Epidermal melanocyte (primary cell): ENCODE measurements around the gene CYLD.

ENCODE experiments used
- DNase-seq: peaks from one replicate; pipeline ENCODE4 v3.0.0; 2011; ENCODE audit warnings: low spot score; ENCODE audit not compliant: insufficient read length

CYLD gene

GRCh38 chr16:50815382-50815781 is 73.5 kb downstream of the CYLD start:
- DNase-seq, result no peak

- no peak for DNase-seq
Measured at GRCh38 chr16:50816901-50817555, 75.1 kb downstream of the CYLD start.

DNA sequence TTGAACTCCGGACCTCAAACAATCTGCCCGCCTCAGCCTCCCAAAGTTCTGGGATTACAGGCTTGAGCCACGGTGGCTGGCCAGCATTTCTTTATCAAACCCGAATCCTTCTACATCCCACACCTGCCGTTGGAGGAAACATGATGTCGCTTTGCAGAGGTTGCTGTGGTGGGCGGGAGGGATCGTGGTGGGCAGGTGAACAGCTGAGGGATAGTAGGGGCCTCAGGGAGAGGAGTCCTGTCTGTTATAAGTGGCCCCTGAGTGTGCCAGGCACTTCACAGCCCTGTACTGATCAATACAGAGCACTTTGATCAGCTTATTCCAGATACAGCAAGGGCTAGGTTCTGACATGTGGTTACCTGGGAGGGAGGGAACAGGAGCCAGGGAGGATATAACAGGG is 76.5 kb downstream of the CYLD start:
- DNase-seq, result no peak

GRCh38 chr16:50819706-50820105 is 77.8 kb downstream of the CYLD start:
- no peak for DNase-seq

- no peak for DNase-seq
Measured at GRCh38 chr16:50820225-50820624, 78.3 kb downstream of the CYLD start.

DNA sequence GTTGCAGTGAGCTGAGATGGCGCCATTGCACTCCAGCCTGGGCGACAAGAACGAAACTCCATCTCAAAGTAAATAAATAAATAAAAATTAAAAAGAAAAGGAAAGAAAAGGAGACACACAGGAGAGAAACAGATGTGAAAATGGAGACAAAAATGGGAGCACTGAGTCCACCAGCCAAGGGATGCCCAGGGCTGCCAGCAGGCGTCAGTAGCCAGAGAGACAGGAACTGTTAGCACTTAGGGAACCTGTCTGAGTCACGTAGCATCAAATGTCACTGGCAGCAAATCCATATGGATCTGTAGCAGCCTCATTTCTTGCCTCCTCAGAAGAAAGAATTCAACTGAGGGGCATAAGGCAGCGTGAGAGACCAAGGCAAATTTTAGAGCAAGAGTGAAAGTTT is 79.7 kb downstream of the CYLD start:
- no peak for DNase-seq

DNA sequence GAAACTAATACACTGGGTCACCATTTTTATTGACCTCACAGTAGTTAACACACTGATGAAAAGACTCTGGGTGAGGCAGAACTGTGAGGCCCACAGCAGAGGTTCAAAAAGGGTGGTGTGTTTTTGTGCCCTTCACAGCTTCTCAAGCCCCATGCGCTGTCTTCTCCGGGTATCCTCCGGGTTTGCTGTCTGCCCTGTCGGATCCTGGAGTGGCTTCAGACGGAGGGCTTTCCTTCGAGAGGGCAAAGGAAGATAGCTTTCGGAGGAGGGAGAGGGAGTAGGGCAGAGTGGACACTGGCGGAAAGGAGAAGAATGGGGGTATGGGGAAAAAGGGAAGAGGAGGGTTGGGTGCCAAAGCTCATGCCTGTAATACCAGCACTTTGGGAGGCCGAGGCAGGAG is 80.8 kb downstream of the CYLD start:
- no peak for DNase-seq

DNA sequence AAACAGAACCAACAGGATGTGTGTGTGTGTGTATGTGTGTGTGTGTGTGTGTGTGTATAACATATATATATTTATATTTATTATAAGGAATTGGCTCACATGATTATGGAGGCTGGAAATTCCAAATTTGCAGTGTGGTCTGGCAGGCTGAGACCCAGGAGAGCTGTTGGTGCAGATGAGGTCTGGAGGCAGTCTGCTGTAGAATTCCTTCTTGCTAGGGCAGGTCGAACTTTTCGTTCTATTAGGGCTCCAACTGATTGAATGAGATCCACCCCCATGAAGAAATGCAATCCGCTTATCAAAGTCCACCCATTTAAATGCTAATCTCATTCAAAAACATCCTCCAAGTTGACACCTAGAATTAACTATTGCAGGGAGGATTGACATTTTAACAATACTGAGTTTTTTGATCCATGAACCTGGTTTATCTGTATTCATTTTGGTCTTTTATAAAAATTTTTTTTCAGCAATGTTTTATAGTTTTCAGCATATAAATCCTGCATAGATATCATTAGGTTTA is 85.0 kb downstream of the CYLD start:
- DNase-seq, result no peak

DNA sequence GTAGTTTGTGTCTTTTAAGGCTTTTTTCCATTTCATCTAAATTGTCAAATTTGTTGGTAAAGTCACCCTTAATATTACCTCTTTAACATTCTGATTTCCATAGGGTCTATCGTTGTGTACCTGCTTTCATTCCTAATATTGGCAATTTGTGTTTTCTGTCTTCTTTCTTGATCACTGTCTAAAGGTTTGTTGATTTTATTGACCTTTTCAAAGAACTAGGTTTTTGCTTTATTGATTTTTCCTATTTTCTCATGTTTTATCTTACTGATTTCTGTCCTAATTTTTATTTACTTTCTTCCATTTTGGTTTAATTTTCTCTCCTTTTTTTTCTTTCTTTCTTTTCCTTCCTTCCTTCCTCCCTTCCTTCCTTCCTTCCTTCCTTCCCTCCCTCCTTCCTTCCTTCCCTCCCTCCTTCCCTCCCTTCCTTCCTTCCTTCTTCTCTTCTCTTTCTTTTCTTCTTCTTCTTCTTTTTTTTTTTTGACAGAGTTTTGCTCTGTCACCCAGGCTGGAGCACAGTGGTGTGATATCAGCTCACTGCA is 86.3 kb downstream of the CYLD start:
- no peak for DNase-seq

- no peak for DNase-seq
Measured at GRCh38 chr16:50830698-50831097, 88.8 kb downstream of the CYLD start.

DNA sequence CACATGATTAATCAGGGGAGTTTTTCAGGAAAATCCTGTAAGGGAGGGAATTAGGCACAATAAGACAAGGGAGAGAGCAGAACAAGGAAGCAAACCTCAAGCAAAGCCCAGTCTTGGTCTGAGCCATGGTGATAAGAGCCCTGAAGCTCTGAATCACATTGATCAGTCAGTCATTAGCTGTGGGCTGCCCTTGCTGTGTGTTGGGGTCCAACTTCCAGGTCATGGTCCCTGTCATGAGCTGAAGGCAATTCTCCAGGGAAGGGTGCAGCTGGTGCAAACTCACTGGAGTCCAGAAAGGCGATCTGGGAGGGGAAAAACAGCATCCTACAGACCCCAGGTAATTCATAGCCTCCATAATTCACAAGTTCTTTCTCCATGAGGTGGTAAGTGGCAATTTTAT is 89.9 kb downstream of the CYLD start:
- DNase-seq, result no peak

- no peak for DNase-seq
Measured at GRCh38 chr16:50833929-50834328, 92.0 kb downstream of the CYLD start.

- no peak for DNase-seq
Measured at GRCh38 chr16:50834701-50835100, 92.8 kb downstream of the CYLD start.

DNA sequence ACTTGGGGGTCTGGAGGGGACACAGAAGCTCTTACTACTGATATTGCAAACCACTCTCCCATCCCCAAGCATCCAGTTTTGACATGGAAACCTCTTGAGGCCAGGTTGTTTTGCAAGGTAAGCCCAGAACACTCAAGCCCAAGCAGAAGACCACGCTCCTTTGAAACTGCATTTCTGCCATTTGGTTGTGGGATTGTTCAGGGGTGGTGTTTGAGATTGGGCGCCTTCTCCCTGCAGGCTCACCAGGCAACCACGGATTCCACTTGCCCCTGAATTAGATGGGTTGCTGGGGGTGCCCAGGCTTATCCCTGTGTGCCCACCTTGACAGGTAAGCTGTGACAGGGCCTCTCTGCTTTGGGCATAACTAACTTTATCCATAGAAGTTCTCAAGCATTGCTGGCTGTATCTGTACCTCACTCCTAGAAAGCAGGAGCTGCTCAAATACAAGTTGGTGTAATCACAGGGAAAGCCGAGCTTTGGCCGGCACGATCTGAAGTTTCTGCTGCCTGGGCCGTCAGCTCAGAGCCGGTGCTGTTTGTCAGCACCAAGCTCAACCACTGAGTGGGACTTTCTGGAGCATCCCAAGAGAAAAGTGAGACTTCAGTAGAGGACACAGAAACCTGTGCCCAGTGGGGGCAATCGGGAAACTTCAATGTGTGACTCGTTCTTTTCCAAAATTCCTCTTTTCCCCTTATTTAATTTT is 93.6 kb downstream of the CYLD start:
- no peak for DNase-seq

DNA sequence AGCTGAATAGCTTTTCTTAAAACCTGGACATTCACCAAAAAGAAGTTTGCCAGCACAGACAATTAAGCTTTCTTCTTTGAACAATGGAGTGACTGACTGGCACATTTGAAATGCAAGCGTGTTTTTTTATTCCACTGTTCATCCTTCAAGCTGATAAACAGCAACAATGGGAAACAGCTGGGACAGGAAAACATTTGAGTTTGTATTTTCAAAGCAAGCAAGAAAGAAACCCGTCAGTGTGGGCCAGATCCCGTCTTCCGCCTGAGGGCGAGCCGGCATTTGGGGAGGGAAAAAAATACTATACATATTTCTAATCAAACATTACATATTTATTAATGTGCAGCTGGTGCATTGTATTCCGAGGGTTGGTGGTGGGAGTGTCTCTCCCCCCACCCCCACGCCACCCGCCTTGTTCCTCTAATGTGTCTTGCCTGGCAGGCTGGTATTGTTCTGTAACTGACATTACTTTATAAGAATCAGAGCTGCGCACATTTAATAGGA is 94.3 kb downstream of the CYLD start:
- DNase-seq, result no peak

GRCh38 chr16:50837324-50837723 is 95.4 kb downstream of the CYLD start:
- DNase-seq, result no peak

DNA sequence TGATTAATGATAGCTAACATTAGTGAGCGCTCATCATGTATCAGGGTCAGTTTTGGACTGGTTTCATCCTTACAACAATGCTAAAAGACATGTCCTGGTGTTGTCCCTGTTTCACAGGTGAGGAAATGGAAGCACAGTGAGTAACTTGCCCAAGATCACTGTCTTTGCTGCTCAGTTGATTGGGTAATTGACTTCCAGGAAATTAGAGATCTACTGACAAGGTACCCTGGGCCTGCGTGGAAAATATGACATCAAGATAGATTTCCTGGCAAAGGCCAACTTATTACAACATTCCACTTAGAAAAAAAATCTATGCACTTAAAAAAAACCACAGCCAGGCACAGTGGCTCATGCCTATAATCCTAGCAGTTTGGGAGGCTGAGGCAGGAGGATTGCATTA is 96.3 kb downstream of the CYLD start:
- no peak for DNase-seq

- DNase-seq, result no peak
Measured at GRCh38 chr16:50838885-50839284, 97.0 kb downstream of the CYLD start.

GRCh38 chr16:50839356-50839755 is 97.5 kb downstream of the CYLD start:
- DNase-seq, result no peak

GRCh38 chr16:50839920-50840729 is 98.2 kb downstream of the CYLD start:
- DNase-seq, result no peak

DNA sequence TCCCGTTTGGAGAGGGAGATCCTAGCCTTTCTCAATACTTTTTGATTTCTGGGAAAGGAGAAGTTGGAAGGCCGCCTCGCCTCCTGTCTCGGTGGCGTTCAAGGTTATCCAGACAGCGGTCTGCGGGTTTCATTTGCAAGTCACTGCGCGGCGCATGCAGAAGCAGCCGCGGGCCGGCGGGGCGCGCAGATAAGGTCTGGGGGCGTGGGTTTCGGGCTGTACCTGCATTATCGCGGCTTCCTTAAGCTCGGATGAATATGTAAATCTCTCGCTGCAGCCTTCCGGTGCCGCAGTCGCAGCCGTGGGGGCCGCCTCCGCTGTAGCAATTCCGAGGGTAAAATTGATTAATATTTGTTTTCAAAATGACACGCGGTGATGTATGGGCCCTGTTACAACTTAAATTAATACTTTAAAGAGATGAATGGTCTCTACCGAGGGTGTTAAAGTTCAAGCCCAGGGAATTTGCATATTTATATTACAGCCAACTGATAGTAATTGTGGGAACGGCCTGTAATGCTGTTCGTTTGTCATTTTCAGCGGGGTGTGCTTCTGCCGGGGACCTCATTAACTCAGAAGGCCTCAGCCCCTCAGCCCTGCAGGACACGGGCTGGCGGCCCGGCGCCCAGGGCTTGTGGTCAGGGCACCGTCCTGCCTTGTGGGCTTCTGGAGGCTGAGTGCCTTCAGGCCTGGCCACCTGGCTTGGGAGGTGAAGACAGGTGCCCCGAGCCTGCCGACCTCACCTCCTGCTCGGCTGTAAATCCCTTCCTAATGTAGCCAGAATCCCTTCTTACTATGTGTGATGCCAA is 99.4 kb downstream of the CYLD start:
- no peak for DNase-seq
